IMR-90 (cell line): ENCODE results near the gene KCNH6. TPM values are rescaled to one million over a fixed set of nuclear protein-coding genes. Genes with fewer than 3 reads are reported as not detected.

Experiments used
- ATAC-seq: fragments of 200-7000 bp; cut with Tn5 transposase; 2 replicates; pipeline ENCODE4 v1.9.1; 2020; ENCODE audit warnings: low read depth, mild to moderate bottlenecking, moderate library complexity
- BruUV-seq: library from RNA; stranded (reverse); fragments of 400-500 nt; replicated peaks from 2 replicates; lab custom pipeline; 2021; lab: Mats Ljungman, UMichigan
- CTCF ChIA-PET: fragments of 300-600 bp; formaldehyde crosslinking; extraction: SDS; loops from one replicate; lab custom pipeline; 2021; ENCODE audit warnings: antibody characterized with exemption; lab: Yijun Ruan, JAX
- POLR2A ChIA-PET: fragments of 300-600 bp; sonication (Branson Sonifier 250); formaldehyde crosslinking; loops from one replicate; lab custom pipeline; 2022; ENCODE audit warnings: antibody characterized with exemption; ENCODE audit not compliant: unreplicated experiment; lab: Charles Lee
- DNase-seq: peaks from one replicate; pipeline ENCODE4 v3.0.0; 2013
- H2AFZ ChIP-seq: replicated peaks from 2 replicates; pipeline ENCODE3; 2013; ENCODE audit warnings: low read length, mild to moderate bottlenecking; ENCODE audit not compliant: poor library complexity
- H2AK5ac ChIP-seq: 2 replicates; pipeline ENCODE4 v1.6.1; 2013; ENCODE audit warnings: low read depth, low read length, inconsistent platforms
- H2AK9ac ChIP-seq: replicated peaks from 2 replicates; pipeline ENCODE3; 2013; ENCODE audit warnings: mild to moderate bottlenecking, low read depth, low read length, moderate library complexity; ENCODE audit not compliant: poor library complexity
- H2BK120ac ChIP-seq: 2 replicates; pipeline ENCODE4 v1.6.1; 2013; ENCODE audit warnings: low read depth, low read length, inconsistent platforms
- H2BK15ac ChIP-seq: 3 replicates; pipeline ENCODE4 v1.6.1; 2013; ENCODE audit warnings: low read depth, low read length, inconsistent platforms
- H2BK20ac ChIP-seq: 2 replicates; pipeline ENCODE4 v1.6.1; 2013; ENCODE audit warnings: low read depth, mild to moderate bottlenecking, inconsistent platforms, low read length, moderate library complexity
- H2BK5ac ChIP-seq: 2 replicates; pipeline ENCODE4 v1.6.1; 2013; ENCODE audit warnings: mild to moderate bottlenecking, low read depth, low read length, inconsistent platforms; ENCODE audit not compliant: poor library complexity, severe bottlenecking
- H3K14ac ChIP-seq: replicated peaks from 2 replicates; pipeline ENCODE4 v1.6.1; 2013; ENCODE audit warnings: low read depth, low read length, inconsistent platforms
- H3K18ac ChIP-seq: 2 replicates; pipeline ENCODE4 v1.6.1; 2013; ENCODE audit warnings: low read depth, low read length, control low read depth
- H3K23ac ChIP-seq: 2 replicates; pipeline ENCODE4 v1.6.1; 2013; ENCODE audit warnings: low read depth, low read length, inconsistent platforms
- H3K27ac ChIP-seq: 2 replicates; pipeline ENCODE4 v1.5.1; 2013; ENCODE audit warnings: mild to moderate bottlenecking, control low read depth, low read length; ENCODE audit not compliant: insufficient read depth
- H3K27me3 ChIP-seq: 2 replicates; pipeline ENCODE4 v1.6.1; 2013; ENCODE audit warnings: low read length; ENCODE audit not compliant: control insufficient read depth, insufficient read depth
- H3K36me3 ChIP-seq: 2 replicates; pipeline ENCODE4 v1.6.1; 2013; ENCODE audit warnings: low read length, mixed read lengths; ENCODE audit not compliant: control insufficient read depth, insufficient read depth
- H3K4ac ChIP-seq: 2 replicates; pipeline ENCODE4 v1.6.1; 2013; ENCODE audit warnings: low read depth, low read length, inconsistent platforms
- H3K4me1 ChIP-seq: 2 replicates; pipeline ENCODE4 v1.6.1; 2013; ENCODE audit warnings: low read length, mixed read lengths; ENCODE audit not compliant: control insufficient read depth, insufficient read depth
- H3K4me2 ChIP-seq: 2 replicates; pipeline ENCODE4 v1.6.1; 2013; ENCODE audit warnings: low read depth, mild to moderate bottlenecking, control low read depth, low read length, moderate library complexity
- H3K4me3 ChIP-seq: 2 replicates; pipeline ENCODE4 v1.5.1; 2013; ENCODE audit warnings: low read depth, mild to moderate bottlenecking, control low read depth, low read length, moderate library complexity; ENCODE audit not compliant: insufficient read depth
- H3K56ac ChIP-seq: 2 replicates; pipeline ENCODE4 v1.6.1; 2013; ENCODE audit warnings: low read length, inconsistent platforms; ENCODE audit not compliant: insufficient read depth; ENCODE audit errors: extremely low read depth
- H3K79me1 ChIP-seq, 2 experiments: 2 replicates each; pipeline ENCODE4 v1.6.1; 2013; ENCODE audit warnings: low read length in 2 of 2, inconsistent platforms in 1 of 2, low read depth in 1 of 2
- H3K9ac ChIP-seq: 2 replicates; pipeline ENCODE4 v1.6.1; 2013; ENCODE audit warnings: low read depth, low read length, control low read depth
- H3K9me1 ChIP-seq: 2 replicates; pipeline ENCODE4 v1.6.1; 2013; ENCODE audit warnings: low read length, inconsistent platforms; ENCODE audit not compliant: insufficient read depth
- H3K9me3 ChIP-seq: 2 replicates; pipeline ENCODE4 v1.6.1; 2013; ENCODE audit warnings: low read length; ENCODE audit not compliant: control insufficient read depth, insufficient read depth
- H4K20me1 ChIP-seq: 2 replicates; pipeline ENCODE4 v1.6.1; 2013; ENCODE audit warnings: low read length, inconsistent platforms; ENCODE audit not compliant: insufficient read depth
- H4K5ac ChIP-seq: 2 replicates; pipeline ENCODE4 v1.6.1; 2013; ENCODE audit warnings: mild to moderate bottlenecking, low read depth, low read length, control low read depth
- H4K8ac ChIP-seq, 2 experiments: 2 replicates each; pipeline ENCODE4 v1.6.1; 2013; ENCODE audit warnings: low read depth in 2 of 2, low read length in 2 of 2, control low read depth in 1 of 2, inconsistent platforms in 1 of 2
- H4K91ac ChIP-seq: 2 replicates; pipeline ENCODE4 v1.6.1; 2013; ENCODE audit warnings: low read depth, low read length, inconsistent platforms; ENCODE audit not compliant: insufficient read depth
- MAZ ChIP-seq: IDR thresholded peaks from 2 replicates; pipeline ENCODE4 v1.6.1; 2012; ENCODE audit warnings: low read depth, mild to moderate bottlenecking, low read length, improper control_type of control experiment, moderate library complexity, borderline replicate concordance
- POLR2A ChIP-seq: IDR thresholded peaks from 2 replicates; pipeline ENCODE4 v1.6.1; 2012; ENCODE audit warnings: mild to moderate bottlenecking, low read depth, low read length
- WGBS, 2 experiments: methylation state at CpG; one replicate each; pipeline versions ENCODE4 v1.1.5 to v1.1.7; 2013; ENCODE audit warnings: missing lambda C conversion rate in 2 of 2; ENCODE audit not compliant: insufficient read length in 1 of 2; ENCODE audit errors: extremely low coverage in 2 of 2; 5-methylcytosine and 5-hydroxymethylcytosine counted together
- dilution Hi-C: fragments of 300-500 bp; cut with HindIII; formaldehyde crosslinking; loops from one replicate; pipeline ENCODE4 v1.14.3; 2018; ENCODE audit warnings: low sequenced_read_pairs; ENCODE audit not compliant: unreplicated experiment
- in situ Hi-C: fragments of 300-500 bp; cut with MboI; formaldehyde crosslinking; loops from 3 replicates; pipeline ENCODE4 v1.14.3; 2019; ENCODE audit warnings: low sequenced_read_pairs, inconsistent platforms, mixed read lengths
- intact Hi-C: fragments of 100-400 bp; cut with micrococcal nuclease; formaldehyde crosslinking; loops from 2 replicates; pipeline ENCODE4 v1.10.0; 2022
- polyA plus RNA-seq, 3 experiments: library from polyadenylated mRNA; depleted of rRNA; stranded (reverse); fragments of >200 nt; gene quantifications; 2 replicates each; pipeline ENCODE4 v1.2.3, GENCODE V29; 2012; ENCODE audit warnings: low replicate concordance in 1 of 3
- total RNA-seq: library from RNA; depleted of rRNA; stranded (reverse); fragments of >200 nt; gene quantifications from 2 replicates; pipeline ENCODE4 v1.2.3, GENCODE V29; 2012
- TF ChIP-seq, protein P1 (sequence below): fragments of 150-350 bp; IDR thresholded peaks from 2 replicates; pipeline ENCODE4 v1.6.1; 2016; ENCODE audit warnings: low read depth, mild to moderate bottlenecking, low read length, moderate library complexity, borderline replicate concordance
- TF ChIP-seq, protein P2 (sequence below): conservative IDR thresholded peaks from 2 replicates; pipeline ENCODE4 v1.5.1; 2012; ENCODE audit warnings: mild to moderate bottlenecking, low read depth, low read length, improper control_type of control experiment

KCNH6 gene
- total and polyA plus RNA-seq, 2 of the 4 experiments (the other 2 are of a cell fraction): 0.17 to 0.18 TPM

DNA sequence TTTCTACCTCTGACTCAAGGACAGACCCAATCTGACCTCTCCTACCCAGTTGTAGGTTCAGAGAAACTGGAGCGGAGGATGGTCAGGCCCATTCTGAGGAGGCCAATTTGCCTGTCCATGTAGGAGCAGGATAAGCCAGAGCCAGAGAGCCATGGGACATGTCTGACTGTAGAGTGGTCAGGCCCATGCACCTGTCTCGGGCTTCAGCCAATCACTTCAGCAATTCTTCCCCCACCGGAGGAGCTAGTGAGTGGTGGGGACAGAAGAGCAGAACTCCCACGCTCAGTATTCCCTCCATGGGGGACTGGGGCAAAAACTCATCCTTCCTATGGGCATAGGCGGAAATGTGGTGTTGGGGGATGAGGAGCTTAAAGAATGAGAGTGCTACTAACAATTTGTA is 41.4 kb downstream of the KCNH6 start:
- no CpG with 5 or more reads among the region's 5 CpGs for WGBS, 2 experiments
- Histone ChIP-seq H3K9me3 (no peaks in the 10 kb centered on the region), H3K9me1 (peaks cover 17% of the 10 kb centered on the region), H3K36me3 (peaks cover 2% of the 10 kb centered on the region; the same call in 1 of the 2 replicates), H3K27ac (no peak overlapping the region), H2BK5ac (no peak overlapping the region), H2AFZ (no peak overlapping the region), H2AK9ac (no peak overlapping the region), H2AK5ac (no peak overlapping the region), H3K9ac (no peak overlapping the region), H4K20me1 (peaks cover 77% of the 10 kb centered on the region), H4K91ac (no peak overlapping the region), H3K23ac (no peak overlapping the region; the same call in 1 of the 2 replicates), H3K4ac (no peak overlapping the region), H3K18ac (no peak overlapping the region), H4K5ac (no peak overlapping the region), H3K56ac (no peak overlapping the region), H2BK120ac (no peak overlapping the region), H3K79me1 (peaks cover 24 to 66% of the 10 kb centered on the region in 2 experiments), H2BK20ac (no peak overlapping the region), H3K27me3 (no peaks in the 10 kb centered on the region), H3K4me2 (no peak overlapping the region), H3K14ac (no peak overlapping the region), H3K4me1 (no peaks in the 10 kb centered on the region), H2BK15ac (no peak overlapping the region), H4K8ac (no peak overlapping the region), H3K4me3 (no peak overlapping the region)
- DNase-seq: no peak
- POLR2A ChIA-PET: no interaction called here
- in situ Hi-C loops: no loop called here
- ATAC-seq: no peak
- BruUV-seq: no TSS peak
- dilution Hi-C loops: no loop called here
- TF ChIP-seq, protein P1, sequence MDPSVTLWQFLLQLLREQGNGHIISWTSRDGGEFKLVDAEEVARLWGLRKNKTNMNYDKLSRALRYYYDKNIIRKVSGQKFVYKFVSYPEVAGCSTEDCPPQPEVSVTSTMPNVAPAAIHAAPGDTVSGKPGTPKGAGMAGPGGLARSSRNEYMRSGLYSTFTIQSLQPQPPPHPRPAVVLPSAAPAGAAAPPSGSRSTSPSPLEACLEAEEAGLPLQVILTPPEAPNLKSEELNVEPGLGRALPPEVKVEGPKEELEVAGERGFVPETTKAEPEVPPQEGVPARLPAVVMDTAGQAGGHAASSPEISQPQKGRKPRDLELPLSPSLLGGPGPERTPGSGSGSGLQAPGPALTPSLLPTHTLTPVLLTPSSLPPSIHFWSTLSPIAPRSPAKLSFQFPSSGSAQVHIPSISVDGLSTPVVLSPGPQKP: no peak
- TF ChIP-seq, protein P2, sequence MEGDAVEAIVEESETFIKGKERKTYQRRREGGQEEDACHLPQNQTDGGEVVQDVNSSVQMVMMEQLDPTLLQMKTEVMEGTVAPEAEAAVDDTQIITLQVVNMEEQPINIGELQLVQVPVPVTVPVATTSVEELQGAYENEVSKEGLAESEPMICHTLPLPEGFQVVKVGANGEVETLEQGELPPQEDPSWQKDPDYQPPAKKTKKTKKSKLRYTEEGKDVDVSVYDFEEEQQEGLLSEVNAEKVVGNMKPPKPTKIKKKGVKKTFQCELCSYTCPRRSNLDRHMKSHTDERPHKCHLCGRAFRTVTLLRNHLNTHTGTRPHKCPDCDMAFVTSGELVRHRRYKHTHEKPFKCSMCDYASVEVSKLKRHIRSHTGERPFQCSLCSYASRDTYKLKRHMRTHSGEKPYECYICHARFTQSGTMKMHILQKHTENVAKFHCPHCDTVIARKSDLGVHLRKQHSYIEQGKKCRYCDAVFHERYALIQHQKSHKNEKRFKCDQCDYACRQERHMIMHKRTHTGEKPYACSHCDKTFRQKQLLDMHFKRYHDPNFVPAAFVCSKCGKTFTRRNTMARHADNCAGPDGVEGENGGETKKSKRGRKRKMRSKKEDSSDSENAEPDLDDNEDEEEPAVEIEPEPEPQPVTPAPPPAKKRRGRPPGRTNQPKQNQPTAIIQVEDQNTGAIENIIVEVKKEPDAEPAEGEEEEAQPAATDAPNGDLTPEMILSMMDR: no peak
- TF ChIP-seq POLR2A (no peak), MAZ (no peak)
- intact Hi-C loops: no loop called here
- CTCF ChIA-PET: no interaction called here
